Adipocyte (in vitro differentiated cells): ENCODE results near the gene PACRG.

Experiments
- DNase-seq: peaks from one replicate; pipeline ENCODE4 v3.0.0-alpha.2; 2015; ENCODE audit warnings: low read depth
- H3K27me3 ChIP-seq: replicated peaks from 2 replicates; pipeline ENCODE4 v1.7.0; 2013; ENCODE audit warnings: mild to moderate bottlenecking, low read length, moderate library complexity; ENCODE audit not compliant: control insufficient read depth, insufficient read depth
- H3K36me3 ChIP-seq: 2 replicates; pipeline ENCODE4 v1.7.0; 2013; ENCODE audit warnings: low read length, mild to moderate bottlenecking, moderate library complexity; ENCODE audit not compliant: control insufficient read depth, insufficient read depth, severe bottlenecking
- H3K4me1 ChIP-seq: 2 replicates; pipeline ENCODE4 v1.7.0; 2013; ENCODE audit warnings: mild to moderate bottlenecking, low read length, moderate library complexity; ENCODE audit not compliant: control insufficient read depth, insufficient read depth
- H3K4me3 ChIP-seq: 2 replicates; pipeline ENCODE4 v1.7.0; 2013; ENCODE audit warnings: mild to moderate bottlenecking, low read length, moderate library complexity
- H3K9ac ChIP-seq: 2 replicates; pipeline ENCODE4 v1.7.0; 2013; ENCODE audit warnings: mild to moderate bottlenecking, low read length, moderate library complexity
- H3K9me3 ChIP-seq: 2 replicates; pipeline ENCODE4 v1.7.0; 2013; ENCODE audit warnings: mild to moderate bottlenecking, low read length, moderate library complexity; ENCODE audit not compliant: control insufficient read depth

The PACRG gene

GRCh38 chr6:163329991-163330390 is 602.2 kb downstream of the PACRG start:
- no peak overlapping the region for H3K9ac ChIP-seq
- no peak overlapping the region for H3K4me3 ChIP-seq
- no peaks in the 10 kb centered on the region for H3K27me3 ChIP-seq
- no peaks in the 10 kb centered on the region for H3K9me3 ChIP-seq
- no peaks in the 10 kb centered on the region for H3K36me3 ChIP-seq
- peaks cover 19% of the 10 kb centered on the region for H3K4me1 ChIP-seq
- no peak for DNase-seq

DNA sequence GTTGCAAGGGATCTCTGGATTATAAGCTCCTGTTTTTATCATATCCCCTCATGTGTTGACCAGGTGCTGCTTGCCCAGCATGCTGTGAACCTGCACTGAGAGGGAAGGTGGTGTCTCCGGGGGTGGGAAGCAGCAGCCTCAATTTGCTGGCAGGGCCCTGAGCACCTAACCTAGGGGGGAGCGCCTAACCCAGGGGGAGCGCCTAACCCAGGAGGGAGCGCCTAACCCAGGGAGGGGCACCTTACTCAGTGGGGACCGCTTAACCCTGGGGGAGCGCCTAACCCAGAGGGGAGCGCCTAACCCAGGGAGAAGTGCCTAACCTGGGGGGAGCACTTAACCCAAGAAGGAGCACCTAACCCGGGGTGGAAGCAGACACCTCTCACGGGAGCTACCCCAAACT is 603.5 kb downstream of the PACRG start:
- no peak overlapping the region for H3K4me3 ChIP-seq
- no peak overlapping the region for H3K9ac ChIP-seq
- H3K27me3 ChIP-seq = no peaks in the 10 kb centered on the region
- H3K4me1 ChIP-seq = peaks cover 14% of the 10 kb centered on the region
- no peak for DNase-seq
- H3K9me3 ChIP-seq = no peaks in the 10 kb centered on the region
- H3K36me3 ChIP-seq = no peaks in the 10 kb centered on the region

DNA sequence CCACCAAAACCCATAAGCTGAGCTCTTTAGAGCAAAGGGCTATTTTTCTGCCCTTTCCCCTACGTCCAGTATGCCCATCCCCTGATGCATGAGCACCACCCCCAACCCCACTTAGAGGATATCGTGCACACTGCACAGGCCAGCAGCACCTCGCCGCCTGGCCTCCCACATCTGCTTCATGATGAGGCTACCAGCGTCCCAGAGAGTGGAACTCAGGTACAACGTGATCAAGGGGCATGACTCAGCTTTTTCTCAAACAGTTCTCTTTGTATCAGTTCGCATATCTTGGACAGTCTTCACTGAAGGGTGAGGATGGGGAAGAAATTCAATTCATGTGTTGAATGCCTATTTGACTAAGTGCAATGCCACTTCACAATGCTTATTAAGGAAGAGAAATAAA is 604.8 kb downstream of the PACRG start:
- H3K4me3 ChIP-seq = no peak overlapping the region
- H3K36me3 ChIP-seq = no peaks in the 10 kb centered on the region
- peaks cover 14% of the 10 kb centered on the region for H3K4me1 ChIP-seq
- no peaks in the 10 kb centered on the region for H3K9me3 ChIP-seq
- no peak overlapping the region for H3K9ac ChIP-seq
- no peak for DNase-seq
- H3K27me3 ChIP-seq = no peaks in the 10 kb centered on the region

DNA sequence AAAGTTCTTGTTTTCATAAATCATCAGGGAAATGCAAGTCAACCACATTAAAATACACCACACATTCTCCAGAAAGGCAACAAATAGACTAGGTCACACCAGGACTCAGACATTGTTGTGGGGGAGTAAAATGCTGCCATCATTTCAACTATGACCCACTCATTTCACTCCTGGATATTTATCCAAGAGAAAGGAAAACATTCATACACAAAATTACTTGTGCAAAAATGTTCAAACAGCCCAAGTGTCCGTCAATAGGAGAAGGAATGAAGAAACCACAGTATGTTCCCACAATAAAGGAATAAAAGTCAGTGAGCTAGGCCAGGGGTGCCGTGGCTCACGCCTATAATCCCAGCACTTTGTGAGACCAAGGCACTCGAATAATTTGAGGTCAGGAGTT is 605.3 kb downstream of the PACRG start:
- no peak for DNase-seq
- Histone ChIP-seq H3K4me1 (peaks cover 14% of the 10 kb centered on the region), H3K36me3 (no peaks in the 10 kb centered on the region), H3K9ac (no peak overlapping the region), H3K9me3 (no peaks in the 10 kb centered on the region), H3K27me3 (no peaks in the 10 kb centered on the region), H3K4me3 (no peak overlapping the region)

DNA sequence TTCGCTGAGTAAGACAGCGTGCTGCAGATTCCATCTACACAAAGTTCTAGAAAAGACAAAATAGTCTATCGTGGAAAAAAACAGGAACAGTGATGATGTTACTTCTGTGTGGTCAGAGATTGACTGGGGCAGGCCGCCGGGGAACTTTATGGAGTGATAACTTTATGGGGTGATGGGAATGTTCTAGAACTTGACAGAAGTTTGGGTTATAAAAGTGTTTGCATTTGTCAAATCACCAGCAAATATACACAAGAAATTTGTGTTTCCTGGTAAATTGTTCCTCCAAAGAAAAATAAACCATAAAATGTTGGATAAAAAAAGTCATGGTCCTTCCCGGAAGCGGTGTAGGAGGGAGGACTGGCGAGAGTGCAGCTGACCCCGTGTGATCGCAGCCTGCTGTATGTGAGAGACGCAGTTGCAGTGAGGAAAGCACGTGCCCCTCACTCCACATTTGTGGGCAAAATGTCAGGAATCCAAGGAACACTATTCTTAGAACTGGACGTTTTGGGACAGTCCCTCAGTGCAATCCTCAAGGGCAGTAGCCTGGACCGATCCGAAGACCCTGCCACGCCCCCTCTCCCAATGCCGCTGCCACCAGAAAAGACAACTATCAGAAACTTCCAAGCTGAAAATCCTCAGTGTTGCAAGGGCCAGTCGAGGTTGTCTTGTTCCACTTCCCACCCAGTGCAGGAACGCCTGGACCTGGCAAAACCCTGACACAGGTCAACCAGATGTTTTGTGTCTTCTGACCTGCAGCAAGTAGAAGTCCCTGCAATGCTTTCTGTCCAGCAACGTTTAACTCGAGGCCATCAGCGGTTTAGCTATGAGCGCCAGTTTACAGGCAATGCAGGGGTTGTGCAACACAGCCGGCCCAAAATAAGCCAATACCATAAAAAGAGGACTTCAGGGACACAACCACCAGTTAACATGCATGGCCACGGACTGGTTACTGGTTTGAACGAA is 606.2 kb downstream of the PACRG start:
- Histone ChIP-seq H3K9me3 (no peaks in the 10 kb centered on the region), H3K9ac (no peak overlapping the region), H3K4me1 (peaks cover 16% of the 10 kb centered on the region), H3K27me3 (no peaks in the 10 kb centered on the region), H3K36me3 (no peaks in the 10 kb centered on the region), H3K4me3 (no peak overlapping the region)
- no peak for DNase-seq

- Histone ChIP-seq H3K4me3 (no peak overlapping the region), H3K4me1 (peaks cover 19% of the 10 kb centered on the region), H3K9me3 (no peaks in the 10 kb centered on the region), H3K36me3 (no peaks in the 10 kb centered on the region), H3K9ac (no peak overlapping the region), H3K27me3 (no peaks in the 10 kb centered on the region)
- no peak for DNase-seq
These were observed 607.3 kb downstream of the PACRG start for GRCh38 chr6:163335056-163335455.

DNA sequence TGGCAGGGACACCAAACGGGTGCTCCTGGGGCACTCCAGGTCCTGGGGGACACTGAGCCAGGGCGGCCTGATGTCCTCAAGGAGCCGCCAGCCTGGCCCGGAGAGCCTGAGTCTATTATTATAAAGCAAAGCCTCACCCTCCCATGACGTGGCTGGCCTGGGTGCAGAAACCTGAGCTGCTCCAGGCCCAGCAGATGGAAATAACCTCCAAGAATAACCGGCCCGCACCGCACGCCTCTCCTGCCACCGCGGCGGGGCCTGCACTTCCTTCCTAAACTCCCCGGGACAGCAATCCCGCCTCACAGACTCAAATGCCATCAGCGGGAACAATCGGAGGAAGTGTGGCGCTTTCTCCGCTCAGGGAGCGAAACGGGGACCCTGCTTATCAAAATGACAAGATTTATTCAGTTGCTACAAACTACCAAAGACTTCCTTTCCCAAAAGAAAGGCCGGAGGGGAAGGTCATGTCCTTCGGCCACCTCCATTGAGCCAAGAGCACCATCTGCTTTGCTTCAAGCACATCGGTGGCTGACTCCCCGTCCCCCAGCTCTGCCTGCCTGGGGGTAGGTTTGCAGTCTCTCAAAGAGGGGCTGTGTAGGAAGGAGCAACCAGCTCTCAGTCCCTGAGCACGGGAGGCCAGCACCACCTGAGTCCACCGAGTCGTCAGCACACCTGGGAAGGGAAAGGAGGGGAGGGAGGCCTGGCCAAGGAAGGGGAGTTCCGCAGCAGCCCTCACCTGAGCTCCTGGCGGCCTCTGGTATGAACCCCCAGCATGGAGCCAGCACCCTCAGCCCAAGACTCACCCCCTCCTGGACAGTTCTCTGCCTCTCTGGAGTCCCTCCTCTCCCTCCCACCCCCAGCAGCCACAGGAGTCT is 608.1 kb downstream of the PACRG start:
- peaks cover 13% of the 10 kb centered on the region for H3K4me1 ChIP-seq
- no peak for DNase-seq
- H3K4me3 ChIP-seq = no peak overlapping the region
- H3K27me3 ChIP-seq = no peaks in the 10 kb centered on the region
- H3K36me3 ChIP-seq = no peaks in the 10 kb centered on the region
- no peaks in the 10 kb centered on the region for H3K9me3 ChIP-seq
- H3K9ac ChIP-seq = no peak overlapping the region

DNA sequence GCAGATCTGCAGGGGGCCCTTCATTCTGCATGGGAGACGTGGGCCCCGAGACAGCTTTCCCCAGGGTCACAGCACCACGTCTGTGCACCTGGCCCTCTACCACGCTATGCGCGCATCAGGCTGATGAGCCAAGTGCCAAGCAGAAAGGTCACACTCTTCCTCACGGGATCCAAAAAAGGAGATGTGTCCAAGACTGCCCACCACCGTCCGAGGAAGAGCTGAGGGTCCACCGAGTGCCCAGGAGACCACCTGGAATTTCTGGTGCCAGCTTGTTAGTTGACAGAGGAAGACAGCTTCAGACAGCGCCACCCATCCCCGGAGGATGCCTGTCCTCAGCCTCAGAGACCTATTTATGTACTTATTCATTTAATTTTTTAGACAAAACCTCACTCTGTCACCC is 609.2 kb downstream of the PACRG start:
- H3K9me3 ChIP-seq = no peaks in the 10 kb centered on the region
- no peaks in the 10 kb centered on the region for H3K27me3 ChIP-seq
- no peak overlapping the region for H3K4me3 ChIP-seq
- no peaks in the 10 kb centered on the region for H3K36me3 ChIP-seq
- H3K4me1 ChIP-seq = peaks cover 13% of the 10 kb centered on the region
- no peak overlapping the region for H3K9ac ChIP-seq
- no peak for DNase-seq

GRCh38 chr6:163337958-163338357 is 610.2 kb downstream of the PACRG start:
- no peak for DNase-seq

GRCh38 chr6:163338671-163339405 is 611.1 kb downstream of the PACRG start:
- DNase-seq = peak; percentile 46
- Histone ChIP-seq H3K36me3 (no peaks in the 10 kb centered on the region), H3K9me3 (no peaks in the 10 kb centered on the region), H3K9ac (peak overlapping the region; percentile 5), H3K4me3 (no peak overlapping the region), H3K4me1 (peaks cover 8% of the 10 kb centered on the region), H3K27me3 (no peaks in the 10 kb centered on the region)

More at GRCh38 chr6:163337958-163338357, 610.2 kb downstream of the PACRG start:
- Histone ChIP-seq H3K36me3 (no peaks in the 10 kb centered on the region), H3K27me3 (no peaks in the 10 kb centered on the region), H3K9ac (no peak overlapping the region), H3K4me3 (no peak overlapping the region), H3K4me1 (peaks cover 11% of the 10 kb centered on the region), H3K9me3 (no peaks in the 10 kb centered on the region)

GRCh38 chr6:163339466-163339865 is 611.7 kb downstream of the PACRG start:
- peaks cover 8% of the 10 kb centered on the region for H3K4me1 ChIP-seq
- no peaks in the 10 kb centered on the region for H3K36me3 ChIP-seq
- H3K9ac ChIP-seq = peak overlapping the region; percentile 5
- no peaks in the 10 kb centered on the region for H3K27me3 ChIP-seq
- no peak for DNase-seq
- H3K4me3 ChIP-seq = no peak overlapping the region
- no peaks in the 10 kb centered on the region for H3K9me3 ChIP-seq
